Neuronal stem cell (in vitro differentiated cells): ENCODE measurements around the gene SUGP2.

Experiments used
- DNase-seq: peaks from one replicate; pipeline ENCODE4 v3.0.0-alpha.2; 2013; ENCODE audit warnings: low spot score
- H2AFZ ChIP-seq: one replicate; pipeline ENCODE4 v1.6.1; 2013; ENCODE audit warnings: mild to moderate bottlenecking, low read length, inconsistent platforms
- H2AK5ac ChIP-seq: 2 replicates; pipeline ENCODE4 v1.6.1; 2013; ENCODE audit warnings: low read depth, mild to moderate bottlenecking, inconsistent platforms, low read length, moderate library complexity, mixed read lengths
- H2BK120ac ChIP-seq: 2 replicates; pipeline ENCODE4 v1.6.1; 2013; ENCODE audit warnings: low read depth, mild to moderate bottlenecking, inconsistent platforms, low read length, moderate library complexity, mixed read lengths
- H2BK12ac ChIP-seq: one replicate; pipeline ENCODE4 v1.6.1; 2013; ENCODE audit warnings: low read length, inconsistent platforms
- H2BK15ac ChIP-seq: 2 replicates; pipeline ENCODE4 v1.6.1; 2013; ENCODE audit warnings: mild to moderate bottlenecking, low read length, inconsistent platforms, mixed read lengths
- H2BK5ac ChIP-seq: one replicate; pipeline ENCODE4 v1.6.1; 2013; ENCODE audit warnings: inconsistent platforms, mild to moderate bottlenecking, low read length, moderate library complexity
- H3K14ac ChIP-seq: one replicate; pipeline ENCODE4 v1.6.1; 2013; ENCODE audit warnings: low read length, inconsistent platforms
- H3K18ac ChIP-seq: 2 replicates; pipeline ENCODE4 v1.6.1; 2013; ENCODE audit warnings: low read length, inconsistent platforms
- H3K23ac ChIP-seq: 2 replicates; pipeline ENCODE4 v1.6.1; 2013; ENCODE audit warnings: low read depth, mild to moderate bottlenecking, mixed read lengths, low read length, inconsistent platforms; ENCODE audit not compliant: poor library complexity
- H3K27ac ChIP-seq: replicated peaks from 3 replicates; pipeline ENCODE4 v1.5.1; 2013; ENCODE audit warnings: low read length, inconsistent platforms
- H3K27me3 ChIP-seq, 3 experiments: 2 replicates each; pipeline ENCODE4 v1.6.1; 2013; ENCODE audit warnings: low read length in 3 of 3, mild to moderate bottlenecking in 2 of 3, inconsistent platforms in 1 of 3, low read depth in 1 of 3, mixed read lengths in 1 of 3, moderate library complexity in 1 of 3; ENCODE audit not compliant: control insufficient read depth in 3 of 3, insufficient read depth in 3 of 3
- H3K36me3 ChIP-seq, 2 donors: replicated peaks in 1 of 2; 2 replicates each; pipeline ENCODE4 v1.6.1; 2013; ENCODE audit warnings: low read length in 2 of 2; ENCODE audit not compliant: control insufficient read depth in 2 of 2, insufficient read depth in 2 of 2
- H3K4ac ChIP-seq: 2 replicates; pipeline ENCODE4 v1.6.1; 2013; ENCODE audit warnings: inconsistent platforms, mild to moderate bottlenecking, low read length, moderate library complexity
- H3K4me1 ChIP-seq, 2 donors: 1 replicate in 1 of 2; 2 replicates in 1 of 2; pipeline ENCODE4 v1.6.1; 2013; ENCODE audit warnings: low read length in 2 of 2, low read depth in 1 of 2; ENCODE audit not compliant: control insufficient read depth in 2 of 2, insufficient read depth in 1 of 2
- H3K4me2 ChIP-seq: one replicate; pipeline ENCODE4 v1.6.1; 2013; ENCODE audit warnings: mild to moderate bottlenecking, low read length, inconsistent platforms; ENCODE audit not compliant: insufficient read depth, poor library complexity, severe bottlenecking
- H3K4me3 ChIP-seq, 2 donors: 2 replicates each; pipeline ENCODE4 v1.5.1; 2013; ENCODE audit warnings: low read length in 2 of 2, mild to moderate bottlenecking in 2 of 2, inconsistent platforms in 1 of 2, moderate library complexity in 1 of 2
- H3K79me1 ChIP-seq: one replicate; pipeline ENCODE4 v1.6.1; 2013; ENCODE audit warnings: low read depth, mild to moderate bottlenecking, inconsistent platforms, low read length, moderate library complexity
- H3K9ac ChIP-seq: one replicate; pipeline ENCODE4 v1.6.1; 2013; ENCODE audit warnings: mild to moderate bottlenecking, low read depth, low read length, inconsistent platforms; ENCODE audit not compliant: poor library complexity
- H3K9me3 ChIP-seq, 2 donors: replicated peaks in 1 of 2; 2 replicates each; pipeline versions ENCODE3 to v1.6.1; 2013; ENCODE audit warnings: low read length in 2 of 2, mild to moderate bottlenecking in 2 of 2, inconsistent platforms in 1 of 2, low read depth in 1 of 2, mixed read lengths in 1 of 2, moderate library complexity in 1 of 2; ENCODE audit not compliant: control insufficient read depth in 2 of 2, insufficient read depth in 1 of 2
- H4K8ac ChIP-seq: one replicate; pipeline ENCODE4 v1.6.1; 2013; ENCODE audit warnings: low read depth, mild to moderate bottlenecking, inconsistent platforms, low read length, moderate library complexity
- H4K91ac ChIP-seq: one replicate; pipeline ENCODE4 v1.6.1; 2013; ENCODE audit warnings: low read length, low read depth, mild to moderate bottlenecking, inconsistent platforms; ENCODE audit not compliant: poor library complexity
- WGBS, 2 donors: extraction: QIAGEN DNeasy Blood & Tissue Kit; methylation state at CpG; one replicate each; pipeline ENCODE4 v1.1.7; 2013; ENCODE audit warnings: missing lambda C conversion rate in 2 of 2, mixed read lengths in 1 of 2; ENCODE audit not compliant: insufficient read length in 2 of 2, insufficient replicate concordance in 1 of 2; ENCODE audit errors: extremely low coverage in 2 of 2; 5-methylcytosine and 5-hydroxymethylcytosine counted together

SUGP2 gene

GRCh38 chr19:18975011-18975410 lies 58.3 kb downstream of the SUGP2 start:
- no peaks in the 10 kb centered on the region for H3K36me3 ChIP-seq
- H3K4me1 ChIP-seq: peaks cover 0 to 3% of the 10 kb centered on the region in 2 donors
- no peak for DNase-seq
- H3K18ac ChIP-seq: no peak overlapping the region
- no peak overlapping the region for H4K8ac ChIP-seq
- H3K14ac ChIP-seq: peak overlapping the region; percentile 38
- H2BK15ac ChIP-seq: no peak overlapping the region
- no peak overlapping the region for H2AK5ac ChIP-seq
- H3K4me2 ChIP-seq: no peak overlapping the region
- no peak overlapping the region for H3K4ac ChIP-seq
- no peak overlapping the region for H3K4me3 ChIP-seq
- H3K9me3 ChIP-seq: no peaks in the 10 kb centered on the region
- H3K79me1 ChIP-seq: no peaks in the 10 kb centered on the region
- WGBS, 2 donors: no CpG with 5 or more reads among the region's 3 CpGs
- no peak overlapping the region for H3K23ac ChIP-seq
- no peak overlapping the region for H4K91ac ChIP-seq
- H2AFZ ChIP-seq: no peak overlapping the region
- H3K27ac ChIP-seq: no peak overlapping the region
- no peak overlapping the region for H2BK12ac ChIP-seq
- H2BK120ac ChIP-seq: no peak overlapping the region
- H3K27me3 ChIP-seq: no peaks in the 10 kb centered on the region
- no peak overlapping the region for H3K9ac ChIP-seq
- H2BK5ac ChIP-seq: no peak overlapping the region

GRCh38 chr19:18972851-18973250 lies 60.5 kb downstream of the SUGP2 start:
- peak overlapping the region; percentile 0 for H2AK5ac ChIP-seq
- H2AFZ ChIP-seq: no peak overlapping the region
- H3K27me3 ChIP-seq: no peaks in the 10 kb centered on the region
- no peaks in the 10 kb centered on the region for H3K4me1 ChIP-seq
- no peak overlapping the region for H2BK15ac ChIP-seq
- no peak overlapping the region for H3K9ac ChIP-seq
- H3K27ac ChIP-seq: no peak overlapping the region
- no peak overlapping the region for H3K14ac ChIP-seq
- no peak overlapping the region for H3K4ac ChIP-seq
- H2BK120ac ChIP-seq: no peak overlapping the region
- H4K91ac ChIP-seq: no peak overlapping the region
- no peak overlapping the region for H2BK12ac ChIP-seq
- no CpG with 5 or more reads among the region's 5 CpGs for WGBS, 2 donors
- no peaks in the 10 kb centered on the region for H3K36me3 ChIP-seq
- no peaks in the 10 kb centered on the region for H3K79me1 ChIP-seq
- no peak overlapping the region for H4K8ac ChIP-seq
- H3K23ac ChIP-seq: no peak overlapping the region
- no peak overlapping the region for H3K18ac ChIP-seq
- no peak overlapping the region for H2BK5ac ChIP-seq
- H3K4me2 ChIP-seq: no peak overlapping the region
- peaks cover 2 to 3% of the 10 kb centered on the region in 2 donors for H3K9me3 ChIP-seq
- no peak for DNase-seq
- H3K4me3 ChIP-seq: no peak overlapping the region

GRCh38 chr19:18972301-18972811 lies 61.0 kb downstream of the SUGP2 start:
- H3K18ac ChIP-seq: no peak overlapping the region
- no peak overlapping the region for H3K27ac ChIP-seq
- no peak overlapping the region for H4K91ac ChIP-seq
- no peak overlapping the region for H3K14ac ChIP-seq
- H2AK5ac ChIP-seq: no peak overlapping the region
- no peak overlapping the region for H2AFZ ChIP-seq
- H3K9me3 ChIP-seq: peaks cover 3 to 4% of the 10 kb centered on the region in 2 donors
- no peak overlapping the region for H2BK120ac ChIP-seq
- no peak overlapping the region for H3K4ac ChIP-seq
- H3K79me1 ChIP-seq: no peaks in the 10 kb centered on the region
- no peak overlapping the region for H3K4me3 ChIP-seq
- H3K23ac ChIP-seq: no peak overlapping the region
- H3K9ac ChIP-seq: no peak overlapping the region
- H3K4me2 ChIP-seq: no peak overlapping the region
- DNase-seq: no peak
- H4K8ac ChIP-seq: no peak overlapping the region
- H2BK15ac ChIP-seq: no peak overlapping the region
- no peak overlapping the region for H2BK5ac ChIP-seq
- H3K4me1 ChIP-seq: no peaks in the 10 kb centered on the region
- no peak overlapping the region for H2BK12ac ChIP-seq
- WGBS, 2 donors: no CpG with 5 or more reads among the region's 12 CpGs
- no peaks in the 10 kb centered on the region for H3K27me3 ChIP-seq
- no peaks in the 10 kb centered on the region for H3K36me3 ChIP-seq

GRCh38 chr19:18969931-18970659 lies 63.2 kb downstream of the SUGP2 start:
- Histone ChIP-seq H3K36me3 (no peaks in the 10 kb centered on the region), H3K4me2 (no peak overlapping the region), H3K27ac (no peak overlapping the region), H3K9ac (no peak overlapping the region), H3K14ac (no peak overlapping the region), H2AFZ (no peak overlapping the region), H3K4me1 (no peaks in the 10 kb centered on the region), H3K27me3 (no peaks in the 10 kb centered on the region), H3K18ac (no peak overlapping the region), H4K8ac (no peak overlapping the region), H2BK15ac (no peak overlapping the region), H2BK5ac (no peak overlapping the region), H4K91ac (no peak overlapping the region), H3K9me3 (peaks cover 3 to 4% of the 10 kb centered on the region in 2 donors), H3K4ac (no peak overlapping the region), H2BK12ac (no peak overlapping the region), H2BK120ac (no peak overlapping the region), H3K23ac (no peak overlapping the region), H3K79me1 (no peaks in the 10 kb centered on the region), H2AK5ac (no peak overlapping the region), H3K4me3 (no peak overlapping the region)
- DNase-seq: no peak
- WGBS, 2 donors: no CpG with 5 or more reads among the region's 13 CpGs
